Esophagus muscularis mucosa (tissue), 4 donors: ENCODE data around the gene RTN4RL2. TPM values are rescaled to one million over a fixed set of nuclear protein-coding genes. Genes with fewer than 3 reads are reported as not detected.
"Not testable (repeated sequence)": the region's sequence is repeated elsewhere in the genome, so short reads cannot be mapped to it uniquely, and the experiment has no call there.

Experiments
- DNase-seq: peaks from one replicate; pipeline ENCODE4 v3.0.0-alpha.2; 2017; ENCODE audit errors: extremely low spot score
- H3K27ac ChIP-seq, 4 donors: fragments of 200-600 bp; sonication (generic); replicated peaks in 1 of 4; 1 replicate in 3 of 4; 2 replicates in 1 of 4; pipeline ENCODE4 v1.5.1; 2016 to 2019; ENCODE audit warnings: mild to moderate bottlenecking in 1 of 4
- H3K27me3 ChIP-seq, 4 donors: fragments of 200-600 bp; sonication (generic); one replicate each; pipeline versions ENCODE4 v1.5.1 to v1.6.0; 2016 to 2019
- H3K36me3 ChIP-seq, 4 donors: fragments of 200-600 bp; sonication (generic); one replicate each; pipeline ENCODE4 v1.5.1; 2016 to 2019
- H3K4me1 ChIP-seq, 4 donors: fragments of 200-600 bp; sonication (generic); one replicate each; pipeline ENCODE4 v1.5.1; 2016 to 2019
- H3K4me3 ChIP-seq, 4 donors: fragments of 200-600 bp; sonication (generic); 1 replicate in 2 of 4; 2 replicates in 2 of 4; pipeline ENCODE4 v1.5.1; 2016 to 2019; ENCODE audit warnings: mild to moderate bottlenecking in 4 of 4, moderate library complexity in 1 of 4
- H3K9me3 ChIP-seq, 4 donors: fragments of 200-600 bp; sonication (generic); 1 replicate in 3 of 4; 2 replicates in 1 of 4; pipeline ENCODE4 v1.5.1; 2016 to 2019
- CTCF ChIP-seq, 3 experiments: fragments of 200-600 bp in 2 of 3; fragments of 450-650 bp in 1 of 3; sonication (generic) in 2 of 3; IDR thresholded peaks; one replicate each; pipeline ENCODE4 v1.5.1; 2017 to 2019; ENCODE audit warnings: antibody characterized with exemption in 3 of 3, mild to moderate bottlenecking in 2 of 3, moderate library complexity in 1 of 3
- EP300 ChIP-seq: sonication (generic); formaldehyde crosslinking; IDR thresholded peaks from one replicate; pipeline ENCODE4 v1.6.1; 2017; ENCODE audit warnings: antibody characterized with exemption
- POLR2A ChIP-seq: fragments of 450-650 bp; IDR thresholded peaks from one replicate; pipeline ENCODE4 v1.6.1; 2017; ENCODE audit warnings: antibody characterized with exemption, moderate library complexity, mild to moderate bottlenecking, low read depth
- POLR2AphosphoS5 ChIP-seq, 2 donors: sonication (generic); formaldehyde crosslinking; IDR thresholded peaks; one replicate each; pipeline ENCODE4 v1.6.1; 2017; ENCODE audit warnings: antibody characterized with exemption in 2 of 2
- WGBS: methylation state at CpG from one replicate; pipeline ENCODE4 v1.1.5; 2018; 5-methylcytosine and 5-hydroxymethylcytosine counted together
- intact Hi-C: fragments of 100-400 bp; cut with DNase I; formaldehyde crosslinking; loops from one replicate; pipeline ENCODE4 v1.15.1; 2023
- total RNA-seq, 4 donors: library from RNA; depleted of rRNA; stranded (reverse); fragments of >200 nt; gene quantifications; one replicate each; pipeline versions ENCODE4 v1.1.0 to v1.2.1, GENCODE V29; 2016

Gene RTN4RL2
- total RNA-seq, 4 donors from 2014 or later = 0.33 to 1.1 (median 0.91) TPM; not detected in 1

- no peak for DNase-seq
- intact Hi-C loops = loop anchor here (2.0 kb wide), 1 partner anchor 26 kb away; no protein-coding TSS in a partner anchor
- no peaks in the 10 kb centered on the region for H3K4me1 ChIP-seq
- H3K27ac ChIP-seq = no peak overlapping the region
- no peaks in the 10 kb centered on the region for H3K36me3 ChIP-seq
- WGBS = 87% methylated on average over 4 of the region's 4 CpGs
- no peaks in the 10 kb centered on the region for H3K9me3 ChIP-seq
- H3K27me3 ChIP-seq = no peaks in the 10 kb centered on the region
- TF ChIP-seq POLR2AphosphoS5 (IDR thresholded peaks at IDR 0.05) = no peak
- no peak for TF ChIP-seq POLR2A
- TF ChIP-seq CTCF (IDR thresholded peaks at IDR 0.05) = no peak
- TF ChIP-seq EP300 = no peak
- H3K4me3 ChIP-seq = no peak overlapping the region
Measured at GRCh38 chr11:57440744-57441414, 19.4 kb upstream of the RTN4RL2 start.

- WGBS = 84% methylated on average over 9 of the region's 9 CpGs
- intact Hi-C loops = no loop called here
Measured at GRCh38 chr11:57444362-57445121, 15.8 kb upstream of the RTN4RL2 start.

GRCh38 chr11:57445122-57445394, 15.3 kb upstream of the RTN4RL2 start:
- H3K27ac ChIP-seq, H3K4me1 ChIP-seq, H3K36me3 ChIP-seq, H3K27me3 ChIP-seq, intact Hi-C loops, H3K9me3 ChIP-seq, H3K4me3 ChIP-seq, DNase-seq: not testable (repeated sequence)
- WGBS = 73% methylated on average over 9 of the region's 9 CpGs

More at GRCh38 chr11:57444362-57445121, 15.8 kb upstream of the RTN4RL2 start:
- DNase-seq = no peak
- Histone ChIP-seq H3K27me3 (peaks cover 0 to 4% (median 0%) of the 10 kb centered on the region in 4 donors), H3K27ac (no peak overlapping the region), H3K9me3 (no peaks in the 10 kb centered on the region), H3K4me1 (no peaks in the 10 kb centered on the region), H3K36me3 (no peaks in the 10 kb centered on the region), H3K4me3 (no peak overlapping the region)
- TF ChIP-seq EP300 = no peak
- no peak for TF ChIP-seq POLR2A
- no peak for TF ChIP-seq POLR2AphosphoS5 (IDR thresholded peaks at IDR 0.05)
- TF ChIP-seq CTCF (IDR thresholded peaks at IDR 0.05) = no peak

- Histone ChIP-seq H3K9me3 (no peaks in the 10 kb centered on the region), H3K27me3 (peaks cover 0 to 12% (median 0%) of the 10 kb centered on the region in 4 donors), H3K4me3 (no peak overlapping the region), H3K4me1 (no peaks in the 10 kb centered on the region), H3K27ac (no peak overlapping the region), H3K36me3 (no peaks in the 10 kb centered on the region)
- DNase-seq = no peak
- 80% methylated on average over 1 of the region's 1 CpG for WGBS
- TF ChIP-seq CTCF (IDR thresholded peaks at IDR 0.05) (no peak), EP300 (no peak), POLR2A (no peak), POLR2AphosphoS5 (IDR thresholded peaks at IDR 0.05) (no peak)
- intact Hi-C loops = no loop called here
Measured at GRCh38 chr11:57446055-57446454, 14.3 kb upstream of the RTN4RL2 start.

GRCh38 chr11:57453543-57454177, 6.7 kb upstream of the RTN4RL2 start:
- intact Hi-C loops = loop anchor here (10.0 kb wide), 2 partner anchors 109 to 191 kb away; partner anchors contain the start of gene YPEL4

More at GRCh38 chr11:57453543-57454177, 6.7 kb upstream of the RTN4RL2 start:
- no peak overlapping the region for H3K4me3 ChIP-seq
- H3K36me3 ChIP-seq = no peaks in the 10 kb centered on the region
- TF ChIP-seq EP300 (no peak), POLR2A (no peak), CTCF (IDR thresholded peaks at IDR 0.05) (no peak), POLR2AphosphoS5 (IDR thresholded peaks at IDR 0.05) (no peak)
- H3K4me1 ChIP-seq = peaks cover 17 to 19% (median 18%) of the 10 kb centered on the region in 4 donors
- H3K27ac ChIP-seq = no peak overlapping the region
- peaks cover 0 to 37% (median 5%) of the 10 kb centered on the region in 4 donors for H3K27me3 ChIP-seq
- no peaks in the 10 kb centered on the region for H3K9me3 ChIP-seq
- 88% methylated on average over 2 of the region's 2 CpGs for WGBS
- no peak for DNase-seq
